Measurements from ENCODE around the gene DHRSX.

DHRSX gene

GRCh38 chrX:2184089-2184488 is 316.7 kb downstream of the DHRSX start:
- no peak for DNase-seq

- DNase-seq, result no peak
Measured at GRCh38 chrX:2183193-2183725, 317.5 kb downstream of the DHRSX start.

- no peak for DNase-seq
Measured at GRCh38 chrX:2177541-2177940, 323.2 kb downstream of the DHRSX start.

- no peak for DNase-seq
Measured at GRCh38 chrX:2176733-2177132, 324.0 kb downstream of the DHRSX start.

GRCh38 chrX:2176274-2176673 is 324.5 kb downstream of the DHRSX start:
- no peak for DNase-seq

GRCh38 chrX:2172359-2172758 is 328.4 kb downstream of the DHRSX start:
- DNase-seq, result no peak

Data from CD4-positive, alpha-beta T cell treated with Interleukin-4 for 1 hour (primary cell).